Right cardiac atrium (tissue), 5 donors: ENCODE results near the gene ARAP3. TPM values are rescaled to one million over a fixed set of nuclear protein-coding genes. Genes with fewer than 3 reads are reported as not detected.

Source experiments
- ATAC-seq, 2 donors: fragments of 200-7000 bp; cut with Tn5 transposase; one replicate each; pipeline versions ENCODE4 v1.8.0 to v1.9.1; 2020; ENCODE audit warnings: moderate library complexity in 2 of 2, mild to moderate bottlenecking in 1 of 2
- DNase-seq, 3 donors: peaks; one replicate each; pipeline ENCODE4 v3.0.0-alpha.2; 2020
- H3K27ac ChIP-seq: one replicate; pipeline ENCODE4 v1.5.1; 2013; ENCODE audit warnings: mild to moderate bottlenecking, low read length, control low read depth, moderate library complexity
- H3K27me3 ChIP-seq: one replicate; pipeline ENCODE4 v1.6.1; 2013; ENCODE audit not compliant: control insufficient read depth, insufficient read depth
- H3K4me1 ChIP-seq: one replicate; pipeline ENCODE4 v1.6.1; 2013; ENCODE audit warnings: low read length; ENCODE audit not compliant: control insufficient read depth, insufficient read depth
- H3K4me3 ChIP-seq: one replicate; pipeline ENCODE4 v1.5.1; 2013; ENCODE audit warnings: low read length, control low read depth
- H3K9me3 ChIP-seq: one replicate; pipeline ENCODE4 v1.6.1; 2013; ENCODE audit warnings: low read length; ENCODE audit not compliant: control insufficient read depth
- WGBS: extraction: QIAGEN DNeasy Blood & Tissue Kit; methylation state at CpG from one replicate; pipeline ENCODE4 v1.1.7; 2013; 5-methylcytosine and 5-hydroxymethylcytosine counted together
- intact Hi-C, 4 donors: fragments of 100-400 bp; cut with DNase I; formaldehyde crosslinking; loops; one replicate each; pipeline versions ENCODE4 v1.11.0 to v1.14.0; 2022 to 2023
- polyA plus RNA-seq: library from polyadenylated mRNA; stranded (reverse); fragments of 200-250 nt; gene quantifications from one replicate; pipeline ENCODE4 v1.2.3, GENCODE V29; 2013
- total RNA-seq, 4 donors: library from RNA; stranded (reverse); fragmentation: NEBNext Ultra II Directional; extraction: Animal tissue kit (Norgen Biotek cat#: 25700); gene quantifications; one replicate each; pipeline ENCODE4 v1.2.1, GENCODE V29; 2021
- donor health status: healthy with polysubstance abuse.
- donor health status: DM: no; HTN: yes; CAD: no.
- donor health status: DM: no; HTN: no; CAD: no.
- donor health status: DM: no; HTN: yes; CAD: no; lungs with severe emphysema.
- donor health status: DM: yes; HTN: yes; CAD: no.

The ARAP3 gene
- total and polyA plus RNA-seq, 5 donors, result 12.4 to 18.8 (median 16.7) TPM

DNA sequence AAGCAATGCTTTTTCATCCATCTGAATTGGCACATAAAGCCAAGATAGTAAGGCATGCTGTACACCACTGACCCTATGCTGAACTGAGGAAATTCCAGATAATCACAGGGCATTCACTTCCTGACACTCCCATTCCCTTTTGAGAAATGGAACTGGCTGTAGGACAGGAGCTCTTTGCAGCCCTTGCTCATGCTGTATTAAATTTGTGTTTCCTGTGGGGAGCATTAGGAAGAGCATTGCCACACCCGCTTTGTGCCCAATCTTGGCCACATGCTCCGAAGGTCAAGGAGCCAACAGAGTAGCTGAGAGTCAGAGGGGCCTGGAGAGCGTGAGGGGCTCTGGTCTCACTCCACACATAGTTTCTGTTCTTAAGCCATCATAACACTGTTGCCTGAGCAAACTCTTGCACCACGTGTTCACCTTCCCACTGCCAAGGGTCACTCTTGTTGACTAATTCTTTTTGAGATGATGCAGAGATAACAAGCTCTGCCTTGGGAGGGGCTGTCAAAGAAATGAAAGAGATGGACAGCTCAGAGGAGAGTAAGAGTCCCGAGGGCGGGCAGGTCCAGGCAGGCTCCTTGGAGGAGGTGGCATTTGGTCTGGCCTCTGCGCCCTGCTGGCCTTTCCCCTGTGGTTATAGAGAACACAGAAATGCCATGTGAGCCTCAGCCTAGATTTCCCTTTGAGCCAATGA is 31.7 kb upstream of the ARAP3 start:
- intact Hi-C loops, result loop anchor here in 1 of 4 donors (10.0 kb wide), 1 partner anchor 101 kb away; no protein-coding TSS in a partner anchor
- 61% methylated on average over 7 of the region's 7 CpGs for WGBS
- H3K27me3 ChIP-seq, result no peaks in the 10 kb centered on the region
- H3K9me3 ChIP-seq, result no peaks in the 10 kb centered on the region
- ATAC-seq (peak; percentile 61 to 91), DNase-seq (no peak)
- no peak overlapping the region for H3K27ac ChIP-seq
- no peak overlapping the region for H3K4me3 ChIP-seq
- H3K4me1 ChIP-seq, result no peaks in the 10 kb centered on the region

DNA sequence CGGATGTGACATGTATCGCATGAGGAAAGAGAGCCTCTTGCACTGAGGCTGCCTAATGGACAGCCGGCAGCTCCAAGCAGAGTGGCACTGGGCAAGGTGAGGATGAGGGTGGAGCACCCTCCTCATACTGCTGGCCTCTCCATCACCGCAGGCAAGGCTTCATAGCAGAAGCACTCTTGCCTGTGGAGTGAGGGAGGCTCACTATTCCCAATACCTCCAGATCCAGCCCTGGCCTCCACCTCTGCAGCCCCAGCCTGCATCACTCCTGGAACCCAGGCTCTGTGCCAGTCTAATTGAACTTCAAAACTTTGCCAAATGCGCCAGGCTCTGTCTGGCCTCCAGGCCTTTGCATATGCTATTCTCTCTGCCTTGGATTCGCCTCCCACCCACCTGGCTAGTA is 29.7 kb upstream of the ARAP3 start:
- Histone ChIP-seq H3K4me1 (no peaks in the 10 kb centered on the region), H3K9me3 (no peaks in the 10 kb centered on the region), H3K4me3 (no peak overlapping the region), H3K27ac (no peak overlapping the region), H3K27me3 (no peaks in the 10 kb centered on the region)
- ATAC-seq, result no peak
- DNase-seq, result no peak
- intact Hi-C loops, result loop anchor here in 1 of 4 donors (10.0 kb wide), 1 partner anchor 103 kb away; no protein-coding TSS in a partner anchor
- WGBS, result 92% methylated on average over 6 of the region's 6 CpGs

- no peaks in the 10 kb centered on the region for H3K27me3 ChIP-seq
- intact Hi-C loops, result loop anchor here in 2 of 4 donors (10.0 kb wide), 1 partner anchor 105 kb away; no protein-coding TSS in a partner anchor
- H3K4me3 ChIP-seq, result no peak overlapping the region
- H3K27ac ChIP-seq, result no peak overlapping the region
- DNase-seq, result no peak
- 50% methylated on average over 6 of the region's 6 CpGs for WGBS
- no peaks in the 10 kb centered on the region for H3K9me3 ChIP-seq
- ATAC-seq, result no peak
- H3K4me1 ChIP-seq, result no peaks in the 10 kb centered on the region
These were observed 27.8 kb upstream of the ARAP3 start for GRCh38 chr5:141709699-141710267.

DNA sequence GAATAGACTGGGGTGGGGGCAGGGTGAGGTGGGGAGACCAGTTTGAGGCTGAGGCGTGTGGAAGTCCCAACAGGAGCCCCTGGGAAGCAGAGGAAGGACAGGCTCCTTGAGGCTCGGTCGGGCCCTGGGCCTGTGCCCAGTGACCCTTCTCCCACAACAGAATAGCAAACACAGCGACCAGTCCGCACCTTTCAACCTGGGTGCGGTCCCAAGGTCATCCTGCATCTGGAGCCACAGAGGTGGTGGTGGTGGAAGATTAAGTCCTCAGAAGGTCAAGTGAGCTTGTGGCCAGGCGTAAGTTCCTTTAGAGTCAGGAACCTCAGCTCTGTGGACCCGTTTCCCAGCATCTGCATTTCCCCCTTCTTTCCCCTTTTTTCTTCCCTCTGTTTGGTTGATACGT is 26.0 kb upstream of the ARAP3 start:
- intact Hi-C loops, result loop anchor here in 1 of 4 donors (10.0 kb wide), 1 partner anchor 107 kb away; no protein-coding TSS in a partner anchor
- DNase-seq (no peak), ATAC-seq (no peak)
- Histone ChIP-seq H3K9me3 (no peaks in the 10 kb centered on the region), H3K4me3 (no peak overlapping the region), H3K4me1 (no peaks in the 10 kb centered on the region), H3K27me3 (no peaks in the 10 kb centered on the region), H3K27ac (no peak overlapping the region)
- WGBS, result 76% methylated on average over 9 of the region's 9 CpGs

DNA sequence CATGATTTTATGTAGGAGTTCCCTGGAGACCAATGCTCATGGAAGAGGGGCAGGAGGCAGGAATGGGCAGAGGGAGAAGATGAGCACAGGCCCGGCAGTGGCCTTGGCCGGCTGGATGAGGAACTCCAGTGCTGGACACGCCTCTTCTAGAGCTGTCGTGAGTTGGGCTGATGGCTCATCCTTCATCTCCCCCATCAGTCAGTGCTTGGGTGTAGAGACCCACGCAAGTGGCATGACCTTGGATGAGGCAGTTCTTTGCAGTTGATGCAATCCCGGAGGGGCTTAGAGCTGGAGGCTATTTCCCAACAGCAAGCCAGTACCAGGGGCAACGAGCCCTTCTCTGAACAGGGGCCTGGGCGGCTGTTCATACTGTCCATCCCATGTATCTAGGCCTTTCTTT is 25.5 kb upstream of the ARAP3 start:
- 82% methylated on average over 8 of the region's 8 CpGs for WGBS
- no peak overlapping the region for H3K27ac ChIP-seq
- no peaks in the 10 kb centered on the region for H3K27me3 ChIP-seq
- DNase-seq (no peak), ATAC-seq (no peak)
- H3K9me3 ChIP-seq, result no peaks in the 10 kb centered on the region
- H3K4me3 ChIP-seq, result no peak overlapping the region
- H3K4me1 ChIP-seq, result no peaks in the 10 kb centered on the region
- intact Hi-C loops, result loop anchor here in 1 of 4 donors (10.0 kb wide), 1 partner anchor 107 kb away; no protein-coding TSS in a partner anchor

- Histone ChIP-seq H3K27ac (no peak overlapping the region), H3K27me3 (no peaks in the 10 kb centered on the region), H3K4me1 (no peaks in the 10 kb centered on the region), H3K9me3 (no peaks in the 10 kb centered on the region), H3K4me3 (no peak overlapping the region)
- 71% methylated on average over 3 of the region's 3 CpGs for WGBS
- no peak for DNase-seq
- intact Hi-C loops, result loop anchor here in 1 of 4 donors (10.0 kb wide), 1 partner anchor 109 kb away; no protein-coding TSS in a partner anchor
- no peak for ATAC-seq
These were observed 24.1 kb upstream of the ARAP3 start for GRCh38 chr5:141706121-141706520.

- Histone ChIP-seq H3K4me1 (no peaks in the 10 kb centered on the region), H3K27me3 (no peaks in the 10 kb centered on the region), H3K27ac (no peak overlapping the region), H3K4me3 (no peak overlapping the region), H3K9me3 (no peaks in the 10 kb centered on the region)
- no peak for ATAC-seq
- WGBS, result 67% methylated on average over 1 of the region's 1 CpG
- intact Hi-C loops, result loop anchor here in 1 of 4 donors (10.0 kb wide), 1 partner anchor 109 kb away; no protein-coding TSS in a partner anchor
- DNase-seq, result no peak
These were observed 23.4 kb upstream of the ARAP3 start for GRCh38 chr5:141705469-141705868.

- Histone ChIP-seq H3K27ac (no peak overlapping the region), H3K4me3 (no peak overlapping the region), H3K4me1 (no peaks in the 10 kb centered on the region), H3K27me3 (no peaks in the 10 kb centered on the region), H3K9me3 (no peaks in the 10 kb centered on the region)
- intact Hi-C loops, result loop anchor here (5.0 to 10.0 kb wide), 5 partner anchors 107 to 177 kb away; partner anchors contain the start of gene PCDH1 (in 1 of the 4)
- DNase-seq (no peak), ATAC-seq (no peak)
- WGBS, result 78% methylated on average over 1 of the region's 1 CpG
These were observed 22.8 kb upstream of the ARAP3 start for GRCh38 chr5:141704782-141705297.

DNA sequence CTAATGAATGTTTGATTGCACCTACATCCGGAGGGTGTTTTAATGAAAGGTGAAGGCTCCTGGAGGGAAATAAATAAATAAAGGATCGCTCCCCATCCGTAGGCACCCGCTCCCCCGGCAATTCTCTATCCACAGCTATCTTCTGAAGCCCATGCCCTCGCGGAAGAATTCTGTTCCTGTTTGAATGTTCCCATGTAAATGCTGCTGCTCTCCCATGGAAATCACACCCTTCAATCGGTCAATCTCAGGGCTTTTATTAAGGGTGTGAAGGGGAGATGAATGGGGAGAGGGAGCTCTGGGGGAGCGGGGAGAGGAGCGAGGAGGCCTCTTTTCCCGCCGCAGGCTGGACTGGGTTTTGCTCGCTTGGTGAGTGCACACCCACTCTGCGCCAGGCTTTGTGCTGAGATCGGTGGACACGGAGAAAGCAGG is 21.1 kb upstream of the ARAP3 start:
- no peaks in the 10 kb centered on the region for H3K27me3 ChIP-seq
- peak overlapping the region; percentile 59 for H3K4me3 ChIP-seq
- no peaks in the 10 kb centered on the region for H3K9me3 ChIP-seq
- WGBS, result 25% methylated on average over 16 of the region's 16 CpGs
- ATAC-seq, result no peak
- no peaks in the 10 kb centered on the region for H3K4me1 ChIP-seq
- DNase-seq, result no peak
- intact Hi-C loops, result loop anchor here (2.0 to 10.0 kb wide), 6 partner anchors 109 to 179 kb away; partner anchors contain the start of gene PCDH1 (in 2 of the 4)
- no peak overlapping the region for H3K27ac ChIP-seq

DNA sequence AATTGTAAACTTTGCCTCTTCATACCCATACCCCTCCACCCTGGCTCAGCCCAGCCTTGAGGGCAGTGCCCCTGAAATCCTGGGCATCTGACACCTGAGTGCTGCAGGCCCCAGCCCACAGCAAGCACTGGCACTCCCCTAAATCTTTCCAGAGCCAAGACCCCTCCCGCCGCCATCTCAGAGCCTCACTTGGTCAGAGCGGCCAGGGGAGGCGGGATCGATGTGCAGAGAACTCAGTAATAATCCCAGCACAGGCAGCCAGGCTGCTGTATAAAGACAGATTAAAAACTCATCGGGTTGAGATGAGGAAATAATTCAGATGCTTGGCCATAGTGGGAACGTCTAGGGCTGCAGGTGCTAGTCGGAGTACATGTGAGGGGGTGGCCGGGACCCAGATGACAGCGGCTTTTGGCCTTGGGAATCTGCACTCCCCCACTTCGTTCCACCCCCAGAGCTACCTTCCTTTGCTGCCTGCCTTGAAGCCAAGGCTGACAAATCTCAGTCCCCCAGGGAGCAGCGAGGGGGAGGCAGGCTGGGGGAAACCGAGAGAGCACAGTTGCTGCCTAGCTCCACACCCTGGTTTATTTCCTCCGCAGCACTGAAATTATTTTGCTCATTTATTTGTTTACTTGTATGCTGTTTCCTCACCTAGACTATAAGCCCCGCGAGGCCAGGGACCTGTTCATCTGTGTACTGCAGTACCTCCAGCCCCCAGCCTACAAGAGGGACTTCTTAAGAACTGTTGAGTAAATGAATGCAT is 19.5 kb upstream of the ARAP3 start:
- intact Hi-C loops, result loop anchor here (2.0 to 10.0 kb wide), 6 partner anchors 111 to 181 kb away; partner anchors contain the start of gene PCDH1 (in 2 of the 4)
- Histone ChIP-seq H3K9me3 (no peaks in the 10 kb centered on the region), H3K4me1 (no peaks in the 10 kb centered on the region), H3K4me3 (no peak overlapping the region), H3K27ac (no peak overlapping the region), H3K27me3 (no peaks in the 10 kb centered on the region)
- WGBS, result 15% methylated on average over 16 of the region's 16 CpGs
- ATAC-seq (peak in 1 of 2 donors; percentile 26), DNase-seq (no peak)
